KBM-7 (cell line): ENCODE measurements around the gene URB1.
"Not testable (repeated sequence)": the region's sequence is repeated elsewhere in the genome, so short reads cannot be mapped to it uniquely, and the experiment has no call there.

ENCODE experiments used
- DNase-seq: peaks from one replicate; pipeline ENCODE4 v3.0.0-alpha.2; 2015
- in situ Hi-C: fragments of 300-500 bp; cut with MboI; formaldehyde crosslinking; loops from 2 replicates; pipeline ENCODE4 v1.14.3; 2020; ENCODE audit warnings: low sequenced_read_pairs, low pct_unique_long_range_greater_than_20kb, mixed read lengths

Gene URB1

GRCh38 chr21:32392880-32393676 is at the start of gene URB1:
Gene URB1 (minus strand): TSS chr21:32393012. CDS start chr21:32392910, 102 bp downstream.
- peak; percentile 87 for DNase-seq
- in situ Hi-C loops = no loop called here

GRCh38 chr21:32437729-32438128 is 44.9 kb upstream of the URB1 start:
- in situ Hi-C loops = no loop called here
- no peak for DNase-seq

- in situ Hi-C loops, DNase-seq: not testable (repeated sequence)
Measured at GRCh38 chr21:32432982-32433660, 40.3 kb upstream of the URB1 start.

- in situ Hi-C loops = no loop called here
Measured at GRCh38 chr21:32427958-32428623, 35.3 kb upstream of the URB1 start.

GRCh38 chr21:32426592-32427051 is 33.8 kb upstream of the URB1 start:
- no peak for DNase-seq
- in situ Hi-C loops = no loop called here

More at GRCh38 chr21:32427958-32428623, 35.3 kb upstream of the URB1 start:
- DNase-seq = no peak

- DNase-seq = no peak
- in situ Hi-C loops = no loop called here
Measured at GRCh38 chr21:32426066-32426465, 33.3 kb upstream of the URB1 start.

- in situ Hi-C loops = no loop called here
- DNase-seq = no peak
Measured at GRCh38 chr21:32425628-32426027, 32.8 kb upstream of the URB1 start.

GRCh38 chr21:32424674-32425073 is 31.9 kb upstream of the URB1 start:
- no peak for DNase-seq
- in situ Hi-C loops = loop anchor here (25.0 kb wide), 1 partner anchor 163 kb away; the partner anchor contains the start of gene TCP10L

- in situ Hi-C loops = loop anchor here (25.0 kb wide), 1 partner anchor 163 kb away; the partner anchor contains the start of gene TCP10L
- DNase-seq = no peak
Measured at GRCh38 chr21:32424191-32424535, 31.4 kb upstream of the URB1 start.

GRCh38 chr21:32423320-32424190 is 30.7 kb upstream of the URB1 start:
- in situ Hi-C loops = loop anchor here (25.0 kb wide), 1 partner anchor 164 kb away; the partner anchor contains the start of gene TCP10L
- no peak for DNase-seq

GRCh38 chr21:32422064-32422463 is 29.3 kb upstream of the URB1 start:
- in situ Hi-C loops = loop anchor here (25.0 kb wide), 1 partner anchor 165 kb away; the partner anchor contains the start of gene TCP10L
- no peak for DNase-seq

- no peak for DNase-seq
- in situ Hi-C loops = loop anchor here (25.0 kb wide), 1 partner anchor 169 kb away; the partner anchor contains the start of gene TCP10L
Measured at GRCh38 chr21:32418146-32418545, 25.3 kb upstream of the URB1 start.

GRCh38 chr21:32415451-32416398 is 22.9 kb upstream of the URB1 start:
- in situ Hi-C loops = loop anchor here (25.0 kb wide), 1 partner anchor 172 kb away; the partner anchor contains the start of gene TCP10L
- DNase-seq = no peak

GRCh38 chr21:32414579-32415358 is 22.0 kb upstream of the URB1 start:
- in situ Hi-C loops = loop anchor here (25.0 kb wide), 1 partner anchor 173 kb away; the partner anchor contains the start of gene TCP10L
- peak; percentile 18 for DNase-seq

- no peak for DNase-seq
- in situ Hi-C loops = loop anchor here (25.0 kb wide), 1 partner anchor 173 kb away; the partner anchor contains the start of gene TCP10L
Measured at GRCh38 chr21:32413697-32414578, 21.1 kb upstream of the URB1 start.
